KG1 (cell line): Measurements from ENCODE around the gene ZBTB16.

Source experiments
- DNase-seq: peaks from one replicate; lab custom pipeline; 2025; lab: John Stamatoyannopoulos, UW

The ZBTB16 gene

GRCh38 chr11:114281388-114281956 lies 222.0 kb downstream of the ZBTB16 start:
- no peak for DNase-seq

- DNase-seq: no peak
Measured at GRCh38 chr11:114282488-114282887, 223.0 kb downstream of the ZBTB16 start.

GRCh38 chr11:114283422-114283821 lies 223.9 kb downstream of the ZBTB16 start:
- no peak for DNase-seq

GRCh38 chr11:114284021-114284420 lies 224.5 kb downstream of the ZBTB16 start:
- DNase-seq: no peak

- no peak for DNase-seq
Measured at GRCh38 chr11:114284914-114285313, 225.4 kb downstream of the ZBTB16 start.

- DNase-seq: no peak
Measured at GRCh38 chr11:114285599-114285998, 226.1 kb downstream of the ZBTB16 start.

- no peak for DNase-seq
Measured at GRCh38 chr11:114286229-114286628, 226.7 kb downstream of the ZBTB16 start.

- no peak for DNase-seq
Measured at GRCh38 chr11:114287154-114287553, 227.6 kb downstream of the ZBTB16 start.

GRCh38 chr11:114288136-114288535 lies 228.6 kb downstream of the ZBTB16 start:
- DNase-seq: no peak

- no peak for DNase-seq
Measured at GRCh38 chr11:114289779-114290178, 230.3 kb downstream of the ZBTB16 start.

GRCh38 chr11:114290503-114291235 lies 231.2 kb downstream of the ZBTB16 start:
- no peak for DNase-seq

GRCh38 chr11:114291381-114291780 lies 231.9 kb downstream of the ZBTB16 start:
- DNase-seq: no peak

GRCh38 chr11:114291842-114292680 lies 232.6 kb downstream of the ZBTB16 start:
- DNase-seq: no peak

- DNase-seq: no peak
Measured at GRCh38 chr11:114293201-114293711, 233.7 kb downstream of the ZBTB16 start.

- DNase-seq: no peak
Measured at GRCh38 chr11:114295676-114296604, 236.4 kb downstream of the ZBTB16 start, which contains the start of gene NNMT. TSS of gene NNMT (plus strand) at chr11:114296399. CDS start at chr11:114296557, 158 bp downstream.

- DNase-seq: no peak
Measured at GRCh38 chr11:114296605-114297372, 237.3 kb downstream of the ZBTB16 start.

- DNase-seq: no peak
Measured at GRCh38 chr11:114297806-114298709, 238.5 kb downstream of the ZBTB16 start.

- DNase-seq: no peak
Measured at GRCh38 chr11:114298710-114299109, 239.2 kb downstream of the ZBTB16 start.
